Measurements from ENCODE around the gene PCDH9.

GRCh38 chr13:66305961-66306617 is 924.0 kb downstream of the PCDH9 start:
- TF ChIP-seq CTCF (IDR thresholded peaks at IDR 0.05) (no peak), POLR2A (IDR thresholded peaks at IDR 0.05) (no peak), EP300 (IDR thresholded peaks at IDR 0.05; ENCODE audit: low read depth) (no peak)
